Articular chondrocyte of knee joint (primary cell): ENCODE data around the gene CCDC146. TPM values are rescaled to one million over a fixed set of nuclear protein-coding genes. Genes with fewer than 3 reads are reported as not detected.

ENCODE experiments used
- total RNA-seq: library from RNA; depleted of rRNA; stranded (reverse); fragments of >200 nt; gene quantifications from 2 replicates; pipeline ENCODE4 v1.2.3, GENCODE V29; 2012

The CCDC146 gene
- total RNA-seq = 2.7 and 2.9 TPM in 2 replicates

GRCh38 chr7:77121860-77122681, at the start of gene CCDC146:
Gene CCDC146 (plus strand): TSS chr7:77122615. CDS start chr7:77167669, 45,054 bp downstream.

GRCh38 chr7:77199013-77199966, 76.9 kb downstream of the CCDC146 start, which contains the start of gene FGL2:
Gene FGL2 (minus strand): TSS chr7:77199819. CDS start chr7:77199793, 26 bp downstream.

Other genes with a start within 250 kb of the CCDC146 start
- gene SPDYE17, start 90.3 kb upstream of the CCDC146 start, total RNA-seq = not detected in 2 replicates
- 0.26 TPM in 1 of 2 replicates, not detected in the other for gene SPDYE18, start 60.1 kb upstream of the CCDC146 start, total RNA-seq
- 1.7 and 3.5 TPM in 2 replicates for gene FGL2, start 77.2 kb downstream of the CCDC146 start, total RNA-seq